Liver (tissue), 9 donors: ENCODE results near the gene SNX32. TPM values are rescaled to one million over a fixed set of nuclear protein-coding genes. Genes with fewer than 3 reads are reported as not detected.

Experiments
- DNase-seq: peaks from one replicate; pipeline ENCODE4 v3.0.0-alpha.2; 2017; ENCODE audit warnings: low spot score
- H3K27ac ChIP-seq, 2 donors: one replicate each; pipeline ENCODE4 v1.7.0; 2013; ENCODE audit warnings: inconsistent platforms in 2 of 2, low read length in 2 of 2, control low read depth in 1 of 2, low read depth in 1 of 2, mild to moderate bottlenecking in 1 of 2
- H3K27me3 ChIP-seq, 4 donors: one replicate each; pipeline versions ENCODE4 v1.6.1 to v1.7.0; 2013; ENCODE audit warnings: low read length in 3 of 4, inconsistent platforms in 1 of 4, mild to moderate bottlenecking in 1 of 4, moderate library complexity in 1 of 4; ENCODE audit not compliant: control insufficient read depth in 4 of 4, insufficient read depth in 4 of 4
- H3K36me3 ChIP-seq, 4 donors: one replicate each; pipeline versions ENCODE4 v1.6.1 to v1.7.0; 2013; ENCODE audit warnings: low read length in 3 of 4, mild to moderate bottlenecking in 3 of 4, low read depth in 1 of 4, moderate library complexity in 1 of 4; ENCODE audit not compliant: control insufficient read depth in 4 of 4, insufficient read depth in 3 of 4
- H3K4me1 ChIP-seq, 4 donors: one replicate each; pipeline versions ENCODE4 v1.6.1 to v1.7.0; 2013; ENCODE audit warnings: low read length in 3 of 4, mild to moderate bottlenecking in 3 of 4, moderate library complexity in 1 of 4; ENCODE audit not compliant: control insufficient read depth in 4 of 4, insufficient read depth in 4 of 4
- H3K4me3 ChIP-seq, 3 donors: one replicate each; pipeline versions ENCODE4 v1.6.1 to v1.7.0; 2013; ENCODE audit warnings: low read length in 3 of 3, control low read depth in 1 of 3, low read depth in 1 of 3, mild to moderate bottlenecking in 1 of 3
- H3K9ac ChIP-seq, 2 donors: one replicate each; pipeline ENCODE4 v1.7.0; 2013; ENCODE audit warnings: low read length in 2 of 2, mild to moderate bottlenecking in 2 of 2, moderate library complexity in 2 of 2, control low read depth in 1 of 2, low read depth in 1 of 2
- H3K9me3 ChIP-seq, 4 donors: one replicate each; pipeline versions ENCODE4 v1.6.1 to v1.7.0; 2013; ENCODE audit warnings: low read length in 3 of 4; ENCODE audit not compliant: control insufficient read depth in 4 of 4
- CTCF ChIP-seq: fragments of 150-350 bp; IDR thresholded peaks from 2 replicates; pipeline ENCODE4 v1.5.1; 2017; ENCODE audit warnings: improper control_type of control experiment, low read depth, low read length; ENCODE audit not compliant: missing input control
- EGR1 ChIP-seq, 2 donors: IDR thresholded peaks; 2 replicates each; pipeline ENCODE4 v1.6.1; 2016 to 2018; ENCODE audit warnings: antibody characterized with exemption in 2 of 2, low read depth in 2 of 2
- FOXA1 ChIP-seq: IDR thresholded peaks from 2 replicates; pipeline ENCODE4 v1.6.1; 2016; ENCODE audit warnings: antibody characterized with exemption
- FOXA2 ChIP-seq: IDR thresholded peaks from 2 replicates; pipeline ENCODE4 v1.6.1; 2016; ENCODE audit warnings: antibody characterized with exemption
- GABPA ChIP-seq, 2 donors: IDR thresholded peaks in 1 of 2; conservative IDR thresholded peaks in 1 of 2; 2 replicates each; pipeline ENCODE4 v1.6.1; 2016; ENCODE audit warnings: antibody characterized with exemption in 2 of 2, mild to moderate bottlenecking in 1 of 2, moderate library complexity in 1 of 2
- HNF4A ChIP-seq, 2 donors: conservative IDR thresholded peaks; 2 replicates each; pipeline ENCODE4 v1.6.1; 2016; ENCODE audit warnings: antibody characterized with exemption in 2 of 2, mild to moderate bottlenecking in 2 of 2
- HNF4G ChIP-seq: IDR thresholded peaks from 2 replicates; pipeline ENCODE4 v1.6.1; 2016; ENCODE audit warnings: antibody characterized with exemption
- JUND ChIP-seq, 2 donors: IDR thresholded peaks; 2 replicates each; pipeline ENCODE4 v1.6.1; 2016; ENCODE audit warnings: antibody characterized with exemption in 2 of 2
- MAX ChIP-seq: IDR thresholded peaks from 2 replicates; pipeline ENCODE4 v1.6.1; 2016; ENCODE audit warnings: antibody characterized with exemption
- NR2F2 ChIP-seq: IDR thresholded peaks from 2 replicates; pipeline ENCODE4 v1.6.1; 2016; ENCODE audit warnings: antibody characterized with exemption
- RAD21 ChIP-seq, 2 donors: IDR thresholded peaks; 2 replicates each; pipeline ENCODE4 v1.6.1; 2016; ENCODE audit warnings: antibody characterized with exemption in 2 of 2, mild to moderate bottlenecking in 2 of 2
- RXRA ChIP-seq, 2 donors: IDR thresholded peaks; 2 replicates each; pipeline ENCODE4 v1.6.1; 2017 to 2018; ENCODE audit warnings: antibody characterized with exemption in 2 of 2, mild to moderate bottlenecking in 1 of 2
- SP1 ChIP-seq: IDR thresholded peaks from 2 replicates; pipeline ENCODE4 v1.6.1; 2018; ENCODE audit warnings: antibody characterized with exemption, mild to moderate bottlenecking
- TAF1 ChIP-seq: conservative IDR thresholded peaks from 2 replicates; pipeline ENCODE4 v1.6.1; 2016; ENCODE audit warnings: antibody characterized with exemption, mild to moderate bottlenecking
- YY1 ChIP-seq: IDR thresholded peaks from 2 replicates; pipeline ENCODE4 v1.6.1; 2016; ENCODE audit warnings: antibody characterized with exemption, mild to moderate bottlenecking
- ZBTB33 ChIP-seq: IDR thresholded peaks from 2 replicates; pipeline ENCODE4 v1.6.1; 2016; ENCODE audit warnings: antibody characterized with exemption
- WGBS: extraction: QIAGEN DNeasy Blood & Tissue Kit; methylation state at CpG from one replicate; pipeline ENCODE4 v1.1.7; 2013; 5-methylcytosine and 5-hydroxymethylcytosine counted together
- polyA plus RNA-seq, 2 donors: library from polyadenylated mRNA; stranded (reverse) in 1 of 2; unstranded in 1 of 2; fragments of 200-250 nt in 1 of 2; fragments of >200 nt in 1 of 2; fragmentation: Nextera tagmentation in 1 of 2; extraction: Ambion mirVana in 1 of 2; gene quantifications; one replicate each; pipeline versions ENCODE4 v1.2.1 to v1.2.3, GENCODE V29; 2013 to 2015
- total RNA-seq, 2 donors: library from RNA; depleted of rRNA; stranded (reverse); fragments of >200 nt; gene quantifications; one replicate each; pipeline ENCODE4 v1.2.3, GENCODE V29; 2014
- TF ChIP-seq, protein P1 (sequence below): IDR thresholded peaks from 2 replicates; pipeline ENCODE4 v1.6.1; 2016; ENCODE audit warnings: antibody characterized with exemption
- TF ChIP-seq, protein P2 (sequence below): IDR thresholded peaks from 2 replicates; pipeline ENCODE4 v1.6.1; 2016; ENCODE audit warnings: antibody characterized with exemption, mild to moderate bottlenecking
- donor health status: healthy.
- donor health status: healthy.
- donor health status: healthy.
- donor health status: healthy.
- donor health status: healthy.

The SNX32 gene
- total and polyA plus RNA-seq, 4 donors, result under 0.01 to 0.38 (median 0.06) TPM

DNA sequence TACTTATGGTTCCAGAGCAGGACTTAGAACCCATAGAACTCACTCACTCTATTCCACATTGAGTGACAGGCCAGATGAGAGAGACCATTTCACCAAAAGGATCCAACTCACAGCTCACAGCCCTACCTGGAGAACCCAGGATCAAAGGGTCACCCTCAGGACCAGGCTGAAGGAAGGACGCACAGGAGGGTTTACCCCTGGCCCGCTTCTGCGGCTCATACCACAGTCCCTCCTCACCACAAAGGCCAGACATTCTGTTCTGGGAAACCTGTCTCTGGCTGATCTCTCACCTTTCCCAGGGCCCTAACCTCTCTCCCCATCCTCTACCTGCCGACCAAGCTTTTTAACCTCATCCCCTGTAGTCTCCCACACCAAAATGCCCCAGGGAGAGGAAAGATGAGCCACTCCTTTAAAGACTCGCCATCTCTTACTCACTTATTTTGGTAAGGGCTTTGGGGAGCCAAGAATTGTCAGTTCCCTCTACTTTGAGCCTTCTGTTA lies 61.8 kb downstream of the SNX32 start:
- TF ChIP-seq GABPA (IDR thresholded peaks at IDR 0.05 in 1 of 2, conservative IDR thresholded peaks at IDR 0.05 in 1 of 2), result no peak
- TF ChIP-seq FOXA2, result no peak
- no peak for TF ChIP-seq EGR1 (IDR thresholded peaks at IDR 0.05; ENCODE audit: low read depth in 2 of 2)
- no peak for TF ChIP-seq RXRA (IDR thresholded peaks at IDR 0.05)
- no peak for TF ChIP-seq NR2F2
- no peak for TF ChIP-seq JUND (IDR thresholded peaks at IDR 0.05)
- TF ChIP-seq TAF1, result no peak
- TF ChIP-seq RAD21 (IDR thresholded peaks at IDR 0.05), result no peak
- TF ChIP-seq ZBTB33, result no peak
- Histone ChIP-seq H3K36me3 (peaks cover 0 to 1% (median 0%) of the 10 kb centered on the region in 4 donors), H3K4me3 (no peak overlapping the region), H3K9ac (no peak overlapping the region), H3K4me1 (peaks cover 0 to 32% (median 19%) of the 10 kb centered on the region in 4 donors), H3K27me3 (no peaks in the 10 kb centered on the region), H3K27ac (no peak overlapping the region), H3K9me3 (no peaks in the 10 kb centered on the region)
- WGBS, result 93% methylated on average over 5 of the region's 5 CpGs
- no peak for DNase-seq

DNA sequence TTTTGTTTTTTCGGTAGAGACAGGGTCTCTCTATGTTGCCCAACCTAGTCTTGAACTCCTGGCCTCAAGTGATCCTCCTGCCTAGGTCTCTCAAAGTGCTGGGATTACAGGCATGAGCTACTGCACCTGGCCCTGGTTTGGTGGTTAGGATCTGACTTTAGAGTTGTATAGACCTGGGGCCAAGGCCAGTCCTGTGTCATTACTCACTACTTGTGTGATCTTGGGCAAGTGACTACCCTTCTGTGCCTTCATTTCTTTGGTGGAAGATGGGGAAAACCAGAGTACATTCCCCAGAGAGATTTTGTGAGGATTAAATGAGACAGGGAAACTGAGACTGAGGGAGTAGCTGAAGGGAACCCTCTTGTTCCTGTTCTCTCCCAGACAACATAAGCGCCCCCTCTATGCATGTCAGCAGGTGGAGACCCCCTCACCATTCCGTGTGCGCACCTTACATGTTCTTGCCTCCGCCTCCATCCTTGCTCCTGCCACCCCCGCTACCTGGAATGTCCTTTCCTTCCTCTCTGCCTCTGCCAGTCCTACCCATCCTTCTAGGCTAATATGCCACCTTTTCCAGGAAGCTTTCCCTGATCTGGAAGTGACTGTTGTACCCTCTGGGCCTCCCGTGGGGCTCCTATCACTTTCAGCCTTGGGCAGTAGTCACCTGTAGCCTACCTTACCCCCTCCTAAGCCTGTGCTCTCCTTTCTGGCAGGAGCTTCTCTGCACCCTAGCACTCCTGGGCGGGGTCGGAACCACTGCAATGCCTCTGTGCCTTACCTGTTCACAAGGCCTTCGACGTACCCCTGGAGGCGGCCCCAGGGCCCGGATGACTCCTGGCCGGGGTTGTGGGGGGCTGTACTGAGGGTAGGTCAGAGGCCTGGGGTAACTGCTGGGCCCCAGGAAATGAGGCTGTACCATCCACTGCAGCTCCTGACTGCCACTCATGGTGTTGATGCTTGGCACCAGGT lies 62.6 kb downstream of the SNX32 start:
- H3K4me1 ChIP-seq, result peaks cover 0 to 26% (median 14%) of the 10 kb centered on the region in 4 donors
- H3K9me3 ChIP-seq, result no peaks in the 10 kb centered on the region
- H3K27ac ChIP-seq, result no peak overlapping the region
- no peak for TF ChIP-seq MAX
- no peak for TF ChIP-seq NR2F2
- TF ChIP-seq, protein P1, sequence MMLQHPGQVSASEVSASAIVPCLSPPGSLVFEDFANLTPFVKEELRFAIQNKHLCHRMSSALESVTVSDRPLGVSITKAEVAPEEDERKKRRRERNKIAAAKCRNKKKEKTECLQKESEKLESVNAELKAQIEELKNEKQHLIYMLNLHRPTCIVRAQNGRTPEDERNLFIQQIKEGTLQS, result no peak
- TF ChIP-seq HNF4A (conservative IDR thresholded peaks at IDR 0.05), result no peak
- no peak for TF ChIP-seq FOXA2
- TF ChIP-seq CTCF, result no peak
- TF ChIP-seq, protein P2, sequence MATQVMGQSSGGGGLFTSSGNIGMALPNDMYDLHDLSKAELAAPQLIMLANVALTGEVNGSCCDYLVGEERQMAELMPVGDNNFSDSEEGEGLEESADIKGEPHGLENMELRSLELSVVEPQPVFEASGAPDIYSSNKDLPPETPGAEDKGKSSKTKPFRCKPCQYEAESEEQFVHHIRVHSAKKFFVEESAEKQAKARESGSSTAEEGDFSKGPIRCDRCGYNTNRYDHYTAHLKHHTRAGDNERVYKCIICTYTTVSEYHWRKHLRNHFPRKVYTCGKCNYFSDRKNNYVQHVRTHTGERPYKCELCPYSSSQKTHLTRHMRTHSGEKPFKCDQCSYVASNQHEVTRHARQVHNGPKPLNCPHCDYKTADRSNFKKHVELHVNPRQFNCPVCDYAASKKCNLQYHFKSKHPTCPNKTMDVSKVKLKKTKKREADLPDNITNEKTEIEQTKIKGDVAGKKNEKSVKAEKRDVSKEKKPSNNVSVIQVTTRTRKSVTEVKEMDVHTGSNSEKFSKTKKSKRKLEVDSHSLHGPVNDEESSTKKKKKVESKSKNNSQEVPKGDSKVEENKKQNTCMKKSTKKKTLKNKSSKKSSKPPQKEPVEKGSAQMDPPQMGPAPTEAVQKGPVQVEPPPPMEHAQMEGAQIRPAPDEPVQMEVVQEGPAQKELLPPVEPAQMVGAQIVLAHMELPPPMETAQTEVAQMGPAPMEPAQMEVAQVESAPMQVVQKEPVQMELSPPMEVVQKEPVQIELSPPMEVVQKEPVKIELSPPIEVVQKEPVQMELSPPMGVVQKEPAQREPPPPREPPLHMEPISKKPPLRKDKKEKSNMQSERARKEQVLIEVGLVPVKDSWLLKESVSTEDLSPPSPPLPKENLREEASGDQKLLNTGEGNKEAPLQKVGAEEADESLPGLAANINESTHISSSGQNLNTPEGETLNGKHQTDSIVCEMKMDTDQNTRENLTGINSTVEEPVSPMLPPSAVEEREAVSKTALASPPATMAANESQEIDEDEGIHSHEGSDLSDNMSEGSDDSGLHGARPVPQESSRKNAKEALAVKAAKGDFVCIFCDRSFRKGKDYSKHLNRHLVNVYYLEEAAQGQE, result no peak
- TF ChIP-seq ZBTB33, result no peak
- no peak for TF ChIP-seq HNF4G
- no peak for TF ChIP-seq SP1
- no peak for TF ChIP-seq YY1
- TF ChIP-seq TAF1, result no peak
- TF ChIP-seq JUND (IDR thresholded peaks at IDR 0.05), result no peak
- TF ChIP-seq FOXA1, result no peak
- no peak for TF ChIP-seq RXRA (IDR thresholded peaks at IDR 0.05)
- no peak for TF ChIP-seq RAD21 (IDR thresholded peaks at IDR 0.05)
- no peak for TF ChIP-seq EGR1 (IDR thresholded peaks at IDR 0.05; ENCODE audit: low read depth in 2 of 2)
- no peak for TF ChIP-seq GABPA (IDR thresholded peaks at IDR 0.05 in 1 of 2, conservative IDR thresholded peaks at IDR 0.05 in 1 of 2)
- no peak overlapping the region for H3K9ac ChIP-seq
- H3K36me3 ChIP-seq, result peaks cover 0 to 1% (median 0%) of the 10 kb centered on the region in 4 donors
- 93% methylated on average over 14 of the region's 14 CpGs for WGBS
- no peak for DNase-seq
- no peaks in the 10 kb centered on the region for H3K27me3 ChIP-seq
- H3K4me3 ChIP-seq, result no peak overlapping the region
